Measurements from ENCODE around the gene CCL14.
"Not testable (repeated sequence)": the region's sequence is repeated elsewhere in the genome, so short reads cannot be mapped to it uniquely, and the experiment has no call there.

Gene CCL14

DNA sequence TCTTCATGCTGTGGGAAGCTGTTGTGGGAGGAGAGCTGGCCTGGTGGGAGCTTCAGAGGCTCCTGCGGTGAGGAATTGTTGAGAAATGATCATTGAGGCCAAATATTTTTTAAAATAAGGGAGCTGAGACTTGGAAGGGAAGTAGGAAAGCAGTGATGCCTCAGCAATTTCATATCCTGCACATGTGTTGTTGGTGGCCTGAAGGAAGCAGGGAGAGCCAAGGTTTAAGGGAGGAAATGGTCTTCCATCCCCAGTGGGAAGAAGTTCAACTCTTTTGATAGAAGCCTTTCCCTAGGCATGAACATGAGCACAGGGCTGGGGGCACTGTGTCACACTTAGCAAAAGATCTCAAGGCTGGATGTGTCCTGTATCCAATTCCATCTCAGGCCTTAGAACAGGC lies at the start of gene CCL14:
TSS of gene CCL14 (minus strand) at position 87 of the 400 bp plus-strand sequence. CDS start at position 7, 80 bp downstream.
- DNase-seq (ENCODE audit: low read depth), result no peak

GRCh38 chr17:36036235-36036634 lies 49.7 kb upstream of the CCL14 start:
- DNase-seq (ENCODE audit: low read depth), result no peak

GRCh38 chr17:36034127-36034526 lies 47.6 kb upstream of the CCL14 start:
- no peak for DNase-seq (ENCODE audit: low read depth)

DNA sequence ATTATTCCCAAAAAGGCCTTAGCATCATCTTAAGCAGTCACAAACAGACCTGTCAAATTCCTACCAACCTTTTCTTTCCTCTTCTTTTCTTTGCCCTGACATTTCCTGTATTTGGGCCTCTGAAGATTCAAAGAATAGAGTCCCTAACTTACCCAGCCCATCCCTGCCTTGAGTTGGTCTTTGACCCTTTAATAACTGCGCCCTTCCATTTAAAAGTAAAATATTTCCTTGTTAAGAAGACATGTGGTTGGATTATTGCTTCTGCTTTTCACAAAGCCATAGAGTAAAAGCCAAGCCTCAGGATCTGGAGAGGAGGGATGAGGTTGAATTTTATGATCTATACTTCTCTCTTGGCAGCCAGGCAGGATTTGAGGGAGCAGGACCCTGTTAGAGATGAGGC lies 44.4 kb upstream of the CCL14 start:
- no peak for DNase-seq (ENCODE audit: low read depth)

DNA sequence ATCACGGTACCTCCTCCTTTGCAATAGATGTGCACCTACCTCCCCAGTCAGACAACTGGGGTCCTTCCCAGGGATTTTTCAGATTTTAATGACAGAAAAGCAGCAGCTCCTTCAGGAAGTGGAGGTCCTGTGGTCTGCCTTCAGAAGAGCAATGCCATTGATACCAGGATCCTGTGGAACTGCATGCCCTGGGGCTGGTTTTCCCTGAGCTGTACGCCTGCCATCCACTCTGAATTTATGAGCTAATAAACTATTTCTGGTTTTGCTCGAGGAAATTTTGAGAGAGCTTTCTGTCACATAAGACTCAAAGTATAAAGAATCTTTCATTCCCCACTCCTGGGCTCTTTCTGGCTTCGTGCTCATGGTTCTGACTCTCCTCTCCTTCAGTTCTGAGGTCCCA lies 41.2 kb upstream of the CCL14 start:
- no peak for DNase-seq (ENCODE audit: low read depth)

GRCh38 chr17:36024106-36024869 lies 37.8 kb upstream of the CCL14 start:
- DNase-seq (ENCODE audit: low read depth), result no peak

DNA sequence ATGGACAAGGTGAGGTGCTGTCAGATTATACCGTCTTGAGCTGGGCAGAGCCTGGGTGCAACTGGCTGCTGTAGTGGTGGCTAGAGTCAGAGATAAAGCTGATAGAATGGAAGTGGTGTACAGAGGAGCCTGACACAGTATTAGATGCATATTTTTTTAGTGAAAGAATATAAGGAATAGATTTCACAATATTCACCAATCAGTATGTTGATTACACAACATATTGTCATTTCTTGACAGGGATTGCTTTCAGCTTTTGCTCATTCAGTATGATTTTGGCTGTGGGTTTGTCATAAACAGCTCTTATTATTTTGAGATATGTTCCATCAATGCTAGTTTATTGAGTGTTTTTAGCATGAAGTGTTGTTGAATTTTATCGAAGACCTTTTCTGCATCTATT lies 32.9 kb upstream of the CCL14 start:
- no peak for DNase-seq (ENCODE audit: low read depth)

GRCh38 chr17:36017799-36018198 lies 31.3 kb upstream of the CCL14 start, which contains the start of gene CCL23:
TSS of gene CCL23 (minus strand) at chr17:36017972. CDS start at chr17:36017897, 75 bp downstream.
- no peak for DNase-seq (ENCODE audit: low read depth)

DNA sequence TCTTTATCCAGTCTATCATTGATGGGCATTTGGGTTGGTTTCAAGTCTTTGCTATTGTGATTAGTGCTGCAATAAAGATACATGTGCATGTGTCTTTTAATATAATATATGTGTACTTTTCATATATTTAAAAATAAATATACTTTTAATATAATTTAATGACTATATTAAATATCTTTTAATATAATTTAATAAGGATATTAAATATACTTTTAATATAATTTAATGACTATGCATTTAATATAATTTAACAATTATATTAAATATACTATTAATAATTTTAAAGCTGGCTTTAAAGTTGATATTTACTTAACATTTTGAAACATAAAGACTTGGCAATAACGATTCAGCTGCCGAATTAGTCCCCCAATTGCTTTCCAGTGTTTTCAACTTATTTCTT lies 30.0 kb upstream of the CCL14 start:
- DNase-seq (ENCODE audit: low read depth), result no peak

GRCh38 chr17:36015895-36016294 lies 29.4 kb upstream of the CCL14 start:
- DNase-seq (ENCODE audit: low read depth), result not testable (repeated sequence)

DNA sequence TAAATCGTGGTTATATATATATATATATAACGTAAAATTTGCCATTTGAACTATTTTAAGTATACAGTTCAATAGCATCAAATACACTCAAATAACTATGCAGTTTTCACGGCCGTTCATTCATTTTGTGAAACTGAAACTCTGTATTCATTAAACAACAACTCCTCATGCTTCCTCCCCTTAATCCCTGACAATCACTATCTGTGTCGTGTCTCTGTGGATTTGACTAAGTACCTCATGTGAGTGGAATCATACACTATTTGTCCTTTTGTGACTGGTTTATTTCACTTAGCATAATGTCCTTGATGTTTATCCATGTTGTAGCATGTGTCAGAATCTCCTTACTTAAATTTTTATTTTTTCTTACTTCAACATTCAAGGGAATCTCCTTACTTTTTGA lies 28.4 kb upstream of the CCL14 start:
- no peak for DNase-seq (ENCODE audit: low read depth)

DNA sequence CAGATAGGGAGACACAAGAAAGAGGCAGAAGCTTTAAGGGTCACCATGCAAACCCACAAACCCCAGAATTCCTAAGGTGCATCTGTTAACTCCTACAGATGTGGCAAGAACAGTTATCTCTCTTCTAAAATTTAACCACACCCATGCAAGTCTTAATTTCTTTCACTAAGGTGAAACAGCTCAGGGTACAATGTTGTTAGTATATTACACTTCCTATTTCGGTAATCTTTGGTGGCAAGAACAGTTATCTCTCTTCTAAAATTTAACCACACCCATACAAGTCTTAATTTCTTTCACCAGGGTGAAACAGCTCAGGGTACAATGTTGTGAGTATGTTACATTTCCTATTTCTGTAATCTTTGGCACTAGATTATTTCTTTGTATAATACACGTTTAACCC lies 24.7 kb upstream of the CCL14 start:
- no peak for DNase-seq (ENCODE audit: low read depth)

DNA sequence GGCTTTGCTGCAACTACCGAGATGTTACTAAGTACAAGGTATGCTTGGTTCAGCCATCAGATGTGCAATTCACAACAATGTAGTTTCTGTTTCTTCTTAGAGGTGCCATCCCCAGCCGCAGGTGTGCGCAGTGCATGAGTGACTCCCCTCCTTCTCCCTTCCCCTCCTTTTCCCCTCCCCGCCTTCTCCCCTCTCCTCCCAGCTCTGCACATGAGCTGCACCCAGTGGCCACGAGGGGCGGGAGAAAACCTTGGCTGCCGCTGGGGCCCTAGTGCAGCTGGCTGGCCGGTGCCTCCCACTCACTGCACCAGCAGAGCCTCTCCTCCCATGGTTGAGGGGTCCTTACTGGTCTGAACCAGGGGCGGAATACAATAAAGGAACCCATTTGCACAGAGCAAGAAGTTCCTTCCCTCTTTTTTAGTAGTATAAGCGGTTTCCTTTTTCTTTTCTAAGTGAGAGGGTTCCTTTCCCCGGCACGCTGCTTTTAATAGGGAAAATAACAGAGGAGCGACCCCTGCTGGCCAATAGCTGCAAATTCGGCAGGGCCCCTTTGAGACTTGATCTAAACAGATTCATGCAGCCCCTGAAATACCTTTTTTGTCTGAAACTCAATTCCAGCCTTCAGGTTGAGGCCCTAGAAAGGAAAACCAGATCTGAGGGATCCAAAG lies 22.6 kb upstream of the CCL14 start:
- peak; percentile 6 for DNase-seq (ENCODE audit: low read depth)

GRCh38 chr17:36004594-36005108 lies 18.1 kb upstream of the CCL14 start:
- DNase-seq (ENCODE audit: low read depth), result no peak

- no peak for DNase-seq (ENCODE audit: low read depth)
Measured at GRCh38 chr17:36002631-36003030, 16.1 kb upstream of the CCL14 start.

DNA sequence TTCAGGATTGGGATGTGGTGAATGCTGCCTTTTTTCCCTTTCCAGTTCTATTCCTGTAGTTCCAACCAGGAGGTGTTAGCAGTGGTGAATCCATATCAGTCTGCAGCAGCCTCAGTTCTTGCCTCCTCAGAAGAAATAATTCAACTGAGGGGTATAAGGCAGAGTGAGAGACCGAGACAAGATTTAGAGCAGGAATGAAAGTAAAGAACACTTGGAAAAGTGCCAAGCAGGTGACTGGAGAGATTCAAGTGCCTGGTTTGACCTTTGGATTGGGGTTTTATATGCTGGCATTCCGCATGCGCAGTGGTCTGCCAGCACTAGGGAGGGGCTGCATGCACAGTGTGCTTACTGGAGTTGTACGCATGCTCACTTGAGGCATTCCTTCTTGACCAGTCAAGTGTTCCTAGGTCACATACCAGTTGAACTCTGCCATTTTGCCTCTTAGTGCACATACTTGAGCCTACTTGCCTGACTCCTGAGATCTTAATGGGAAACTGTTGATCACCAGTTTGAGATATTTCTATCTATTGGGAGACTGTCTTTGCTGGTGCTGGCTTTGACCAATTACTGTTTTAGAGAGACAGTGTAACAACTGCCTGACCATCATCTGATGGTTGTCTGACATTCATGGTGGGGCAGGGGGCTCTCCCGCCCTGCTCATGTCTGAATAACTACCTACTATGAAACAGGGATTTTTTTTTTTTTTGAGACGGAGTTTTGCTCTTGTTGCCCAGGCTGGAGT lies 15.5 kb upstream of the CCL14 start:
- no peak for DNase-seq (ENCODE audit: low read depth)

GRCh38 chr17:36001110-36001771 lies 14.7 kb upstream of the CCL14 start, which contains the start of gene CCL15:
TSS of gene CCL15 (minus strand) at chr17:36001553. CDS start at chr17:36001492, 61 bp downstream.
- DNase-seq (ENCODE audit: low read depth), result no peak

- no peak for DNase-seq (ENCODE audit: low read depth)
Measured at GRCh38 chr17:36000732-36001109, 14.2 kb upstream of the CCL14 start.

DNA sequence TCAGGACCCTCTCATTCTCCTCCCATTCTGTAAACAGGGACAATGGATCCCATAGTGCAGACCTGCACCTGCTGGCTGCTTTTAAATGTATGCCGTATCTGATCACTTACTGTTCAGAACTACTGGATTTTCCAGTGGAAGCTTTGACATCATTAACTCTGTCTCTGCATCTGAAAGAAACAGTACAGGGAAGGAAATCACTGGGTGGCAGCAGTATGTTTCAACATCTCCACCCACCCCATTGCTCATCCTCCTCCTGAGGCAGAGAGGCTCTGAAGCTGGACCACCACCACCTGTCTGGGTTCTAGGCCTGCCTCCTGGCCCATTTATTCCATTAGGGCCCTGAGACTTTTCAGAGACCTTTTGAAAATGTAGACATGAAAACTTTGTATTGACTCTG lies 12.2 kb upstream of the CCL14 start:
- DNase-seq (ENCODE audit: low read depth), result no peak

GRCh38 chr17:35998018-35998545 lies 11.6 kb upstream of the CCL14 start:
- no peak for DNase-seq (ENCODE audit: low read depth)

DNA sequence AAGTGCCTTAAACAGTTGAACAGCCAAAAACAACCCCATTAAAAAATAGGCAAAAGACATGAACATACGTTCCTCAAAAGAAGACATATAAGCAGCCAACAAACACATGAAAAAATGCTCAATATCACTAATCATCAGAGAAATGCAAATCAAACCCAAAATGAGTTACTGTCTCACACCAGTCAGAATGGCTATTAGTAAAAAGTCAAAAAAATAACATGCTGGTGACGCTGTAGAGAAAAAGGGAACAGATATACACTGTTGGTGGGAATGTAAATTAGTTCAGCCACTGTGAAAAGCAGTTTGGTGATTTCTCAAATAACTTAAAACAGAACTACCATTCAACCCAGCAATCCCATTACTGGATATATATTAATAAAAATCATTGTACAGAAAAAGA lies 8.8 kb upstream of the CCL14 start:
- DNase-seq (ENCODE audit: low read depth), result not testable (repeated sequence)

DNA sequence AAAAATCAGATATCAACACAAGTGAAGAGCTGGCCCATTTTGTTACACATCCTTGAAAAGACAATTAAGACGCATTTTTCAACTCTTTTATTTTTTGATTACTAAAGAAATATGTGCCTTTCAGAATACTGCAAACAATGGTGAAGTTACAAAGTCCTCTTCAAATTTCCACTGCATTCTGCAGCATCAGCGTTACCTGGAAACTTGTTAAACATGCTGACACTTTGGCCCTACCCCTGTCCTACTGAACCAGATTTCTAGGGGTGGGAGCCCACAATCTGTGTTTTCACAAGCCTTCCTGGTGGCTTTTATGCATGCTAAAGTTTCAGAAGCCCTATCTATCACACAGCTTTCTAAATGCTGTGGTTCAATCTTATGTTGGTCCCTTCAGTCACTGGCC lies 4.5 kb upstream of the CCL14 start:
- no peak for DNase-seq (ENCODE audit: low read depth)
